HepG2 (cell line): ENCODE results near the gene RSPH1.

Experiments used
- ARID4A ChIP-seq: sonication (generic); formaldehyde crosslinking; IDR thresholded peaks from 2 replicates; pipeline ENCODE4 v1.5.0; 2020; ENCODE audit warnings: mild to moderate bottlenecking, missing genetic modification reagents, borderline replicate concordance
- ARNTL ChIP-seq: sonication (generic); formaldehyde crosslinking; IDR thresholded peaks from 2 replicates; pipeline ENCODE4 v1.4.0; 2020; ENCODE audit warnings: mild to moderate bottlenecking, missing genetic modification reagents
- EP300 ChIP-seq, 3 experiments: sonication (generic) in 1 of 3; formaldehyde crosslinking in 1 of 3; IDR thresholded peaks; 2 replicates each; pipeline versions ENCODE4 v1.5.1 to v1.6.1; 2011 to 2020; ENCODE audit warnings: low read depth in 2 of 3, low read length in 2 of 3, borderline replicate concordance in 1 of 3, improper control_type of control experiment in 1 of 3, mild to moderate bottlenecking in 1 of 3, missing genetic modification reagents in 1 of 3, moderate library complexity in 1 of 3
- ETV5 ChIP-seq: IDR thresholded peaks from 2 replicates; pipeline ENCODE4 v1.6.1; 2018; ENCODE audit warnings: missing biosample characterization, missing genetic modification reagents, inconsistent platforms, borderline replicate concordance
- FOXM1 ChIP-seq: sonication (generic); formaldehyde crosslinking; IDR thresholded peaks from 2 replicates; pipeline ENCODE4 v1.5.0; 2020; ENCODE audit warnings: missing genetic modification reagents
- JARID2 ChIP-seq: sonication (generic); formaldehyde crosslinking; IDR thresholded peaks from 2 replicates; pipeline ENCODE4 v1.8.1; 2023; ENCODE audit warnings: missing genetic modification reagents, inconsistent platforms; ENCODE audit not compliant: insufficient replicate concordance
- MXD4 ChIP-seq: IDR thresholded peaks from 2 replicates; pipeline ENCODE4 v1.6.1; 2016; ENCODE audit warnings: mild to moderate bottlenecking, missing biosample characterization, missing genetic modification reagents
- RFXANK ChIP-seq: IDR thresholded peaks from 2 replicates; pipeline ENCODE4 v1.6.1; 2016
- SMARCE1 ChIP-seq: fragments of 450-650 bp; IDR thresholded peaks from 2 replicates; pipeline ENCODE4 v1.6.1; 2017; ENCODE audit warnings: borderline replicate concordance
- TCF7 ChIP-seq: sonication (generic); IDR thresholded peaks from 2 replicates; pipeline ENCODE4 v1.6.1; 2016; ENCODE audit warnings: antibody characterized with exemption, low read depth
- TRAFD1 ChIP-seq: sonication (generic); formaldehyde crosslinking; IDR thresholded peaks from 2 replicates; pipeline ENCODE4 v1.5.1; 2020; ENCODE audit warnings: missing genetic modification reagents, mild to moderate bottlenecking, borderline replicate concordance
- ZNF274 ChIP-seq: sonication (generic); formaldehyde crosslinking; IDR thresholded peaks from 2 replicates; pipeline ENCODE4 v1.5.1; 2020; ENCODE audit warnings: mild to moderate bottlenecking, missing genetic modification reagents
- ZNF280D ChIP-seq: sonication (generic); formaldehyde crosslinking; IDR thresholded peaks from 2 replicates; pipeline ENCODE4 v1.5.1; 2020; ENCODE audit warnings: mild to moderate bottlenecking, missing genetic modification reagents

- TF ChIP-seq EP300 (IDR thresholded peaks at IDR 0.05; ENCODE audit: low read depth in 2 of 2, low read length in 2 of 2) = no peak
- no peak for TF ChIP-seq EP300 (CRISPR knock-in tag; IDR thresholded peaks at IDR 0.05; ENCODE audit: borderline replicate concordance)
- no peak for TF ChIP-seq JARID2 (CRISPR knock-in tag)
- TF ChIP-seq ZNF280D (CRISPR knock-in tag) = no peak
- TF ChIP-seq RFXANK (CRISPR knock-in tag) = no peak
- TF ChIP-seq ARNTL (CRISPR knock-in tag) = no peak
- no peak for TF ChIP-seq SMARCE1
- no peak for TF ChIP-seq FOXM1 (CRISPR knock-in tag)
- TF ChIP-seq TRAFD1 (CRISPR knock-in tag) = no peak
- TF ChIP-seq TCF7 = no peak
- TF ChIP-seq MXD4 (CRISPR knock-in tag) = no peak
- no peak for TF ChIP-seq ETV5
- no peak for TF ChIP-seq ZNF274 (CRISPR knock-in tag)
- TF ChIP-seq ARID4A (CRISPR knock-in tag) = no peak
These were observed 3.6 kb upstream of the RSPH1 start for GRCh38 chr21:42499444-42500112.
